ENCODE results near the gene TMEM163. TPM values are rescaled to one million over a fixed set of nuclear protein-coding genes. Genes with fewer than 3 reads are reported as not detected.
A peak's percentile ranks its signal among the peaks of the same experiment; 100 is the strongest.

TMEM163 gene
- 0.07 TPM for polyA plus RNA-seq (2013, experiment 1 of 2)
- 0.05 TPM for polyA plus RNA-seq (2013, experiment 2 of 2)

GRCh38 chr2:134718817-134719814 lies at the start of gene TMEM163:
Gene TMEM163 (minus strand): TSS chr2:134719000.
- Histone ChIP-seq H3K18ac (ENCODE audit: low read depth in 1 of 2, low read length in 2 of 2) (no peak within 1 kb of the TSS), H3K4me2 (ENCODE audit: low read length, poor library complexity, severe bottlenecking) (peak within 1 kb of the TSS; percentile 85), H2BK12ac (ENCODE audit: low read length in 2 of 2) (no peak within 1 kb of the TSS), H2BK5ac (ENCODE audit: low read depth, low read length, poor library complexity, severe bottlenecking) (no peak within 1 kb of the TSS), H2AFZ (ENCODE audit: low read depth, low read length) (peak within 1 kb of the TSS; percentile 36), H3K27ac (ENCODE audit: low read length, poor library complexity, severe bottlenecking) (no peak within 1 kb of the TSS), H2BK120ac (ENCODE audit: low read depth, low read length) (no peak within 1 kb of the TSS), H3K36me3 (ENCODE audit: control insufficient read depth in 1 of 2, insufficient read depth in 2 of 2, low read depth in 1 of 2, low read length in 2 of 2) (no peaks in the 10 kb centered on the region), H3K9ac (ENCODE audit: low read length) (no peak within 1 kb of the TSS), H4K8ac (ENCODE audit: low read length) (no peak within 1 kb of the TSS), H3K79me1 (replicated peaks; ENCODE audit: low read length, poor library complexity, severe bottlenecking) (peaks cover 12% of the 10 kb centered on the region), H3K14ac (ENCODE audit: low read length in 2 of 2) (no peak within 1 kb of the TSS), H3K9me3 (ENCODE audit: control insufficient read depth, low read length) (no peaks in the 10 kb centered on the region), H3K4ac (ENCODE audit: low read depth in 1 of 2, low read length in 2 of 2) (no peak within 1 kb of the TSS), H2AK5ac (ENCODE audit: low read length, severe bottlenecking) (peak within 1 kb of the TSS; percentile 2), H3K4me1 (ENCODE audit: control insufficient read depth, insufficient read depth, low read depth, low read length) (peaks cover 14% of the 10 kb centered on the region), H2BK15ac (ENCODE audit: low read depth, poor library complexity, severe bottlenecking) (no peak within 1 kb of the TSS), H3K27me3 (ENCODE audit: control insufficient read depth in 1 of 2, insufficient read depth in 1 of 2, low read length in 2 of 2) (peaks cover 0 to 85% of the 10 kb centered on the region in 2 experiments), H3K23ac (ENCODE audit: low read length in 2 of 2) (no peak within 1 kb of the TSS), H3K4me3 (ENCODE audit: insufficient read depth in 1 of 2, low read depth in 1 of 2, low read length in 2 of 2) (peak within 1 kb of the TSS; percentile 41 to 80), H4K91ac (ENCODE audit: low read length) (no peak within 1 kb of the TSS)
- 8% methylated on average over 74 of the region's 99 CpGs for WGBS
- DNase-seq: no peak

- 80% methylated on average over 1 of the region's 5 CpGs for WGBS
- no peak overlapping the region for H3K4me3 ChIP-seq (ENCODE audit: insufficient read depth in 1 of 2, low read depth in 1 of 2, low read length in 2 of 2)
- H3K14ac ChIP-seq (ENCODE audit: low read length in 2 of 2): no peak overlapping the region
- no peak overlapping the region for H3K18ac ChIP-seq (ENCODE audit: low read depth in 1 of 2, low read length in 2 of 2)
- no peak overlapping the region for H2BK12ac ChIP-seq (ENCODE audit: low read length in 2 of 2)
- DNase-seq: no peak
- H3K27ac ChIP-seq (ENCODE audit: low read length, poor library complexity, severe bottlenecking): no peak overlapping the region
- H2AK5ac ChIP-seq (ENCODE audit: low read length, severe bottlenecking): no peak overlapping the region
- no peak overlapping the region for H2BK5ac ChIP-seq (ENCODE audit: low read depth, low read length, poor library complexity, severe bottlenecking)
- no peak overlapping the region for H4K91ac ChIP-seq (ENCODE audit: low read length)
- H3K4me2 ChIP-seq (ENCODE audit: low read length, poor library complexity, severe bottlenecking): no peak overlapping the region
- H3K4ac ChIP-seq (ENCODE audit: low read depth in 1 of 2, low read length in 2 of 2): no peak overlapping the region
- H2BK15ac ChIP-seq (ENCODE audit: low read depth, poor library complexity, severe bottlenecking): no peak overlapping the region
- H3K27me3 ChIP-seq (ENCODE audit: control insufficient read depth in 1 of 2, insufficient read depth in 1 of 2, low read length in 2 of 2): peaks cover 0 to 22% of the 10 kb centered on the region in 2 experiments
- H3K4me1 ChIP-seq (ENCODE audit: control insufficient read depth, insufficient read depth, low read depth, low read length): peaks cover 5% of the 10 kb centered on the region
- H4K8ac ChIP-seq (ENCODE audit: low read length): no peak overlapping the region
- H2AFZ ChIP-seq (ENCODE audit: low read depth, low read length): no peak overlapping the region
- no peak overlapping the region for H2BK120ac ChIP-seq (ENCODE audit: low read depth, low read length)
- H3K23ac ChIP-seq (ENCODE audit: low read length in 2 of 2): no peak overlapping the region
- H3K9me3 ChIP-seq (ENCODE audit: control insufficient read depth, low read length): no peaks in the 10 kb centered on the region
- H3K79me1 ChIP-seq (replicated peaks; ENCODE audit: low read length, poor library complexity, severe bottlenecking): no peaks in the 10 kb centered on the region
- no peaks in the 10 kb centered on the region for H3K36me3 ChIP-seq (ENCODE audit: control insufficient read depth in 1 of 2, insufficient read depth in 2 of 2, low read depth in 1 of 2, low read length in 2 of 2)
- no peak overlapping the region for H3K9ac ChIP-seq (ENCODE audit: low read length)
Measured at GRCh38 chr2:134766583-134766982, 47.8 kb upstream of the TMEM163 start.

DNA sequence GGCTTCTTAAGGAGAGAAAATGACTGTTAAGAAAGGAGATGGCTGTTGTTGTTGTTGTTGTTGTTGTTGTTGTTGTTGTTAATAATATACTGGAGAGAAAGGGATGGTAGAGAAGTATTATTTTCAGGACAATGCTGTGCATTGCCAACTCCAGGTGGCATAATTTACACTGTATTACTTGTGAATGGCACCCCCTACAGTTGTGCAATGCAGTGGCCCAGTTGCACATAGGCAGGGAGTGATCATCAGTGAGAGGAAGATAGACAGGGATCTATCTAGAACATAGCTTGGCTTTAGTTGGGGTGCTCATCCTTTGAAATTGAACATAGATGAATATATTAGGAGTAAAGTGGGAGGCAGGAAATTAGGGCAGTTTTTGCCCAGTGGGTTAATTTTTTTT lies 47.2 kb upstream of the TMEM163 start:
- peaks cover 5% of the 10 kb centered on the region for H3K4me1 ChIP-seq (ENCODE audit: control insufficient read depth, insufficient read depth, low read depth, low read length)
- H3K9me3 ChIP-seq (ENCODE audit: control insufficient read depth, low read length): no peaks in the 10 kb centered on the region
- peaks cover 0 to 20% of the 10 kb centered on the region in 2 experiments for H3K27me3 ChIP-seq (ENCODE audit: control insufficient read depth in 1 of 2, insufficient read depth in 1 of 2, low read length in 2 of 2)
- no peak overlapping the region for H2BK12ac ChIP-seq (ENCODE audit: low read length in 2 of 2)
- no peak overlapping the region for H3K9ac ChIP-seq (ENCODE audit: low read length)
- H3K23ac ChIP-seq (ENCODE audit: low read length in 2 of 2): no peak overlapping the region
- H3K36me3 ChIP-seq (ENCODE audit: control insufficient read depth in 1 of 2, insufficient read depth in 2 of 2, low read depth in 1 of 2, low read length in 2 of 2): no peaks in the 10 kb centered on the region
- H3K79me1 ChIP-seq (replicated peaks; ENCODE audit: low read length, poor library complexity, severe bottlenecking): no peaks in the 10 kb centered on the region
- H3K18ac ChIP-seq (ENCODE audit: low read depth in 1 of 2, low read length in 2 of 2): no peak overlapping the region
- no peak overlapping the region for H4K91ac ChIP-seq (ENCODE audit: low read length)
- H2AFZ ChIP-seq (ENCODE audit: low read depth, low read length): no peak overlapping the region
- no peak overlapping the region for H3K14ac ChIP-seq (ENCODE audit: low read length in 2 of 2)
- H3K4me2 ChIP-seq (ENCODE audit: low read length, poor library complexity, severe bottlenecking): no peak overlapping the region
- no peak overlapping the region for H3K4me3 ChIP-seq (ENCODE audit: insufficient read depth in 1 of 2, low read depth in 1 of 2, low read length in 2 of 2)
- no peak overlapping the region for H2AK5ac ChIP-seq (ENCODE audit: low read length, severe bottlenecking)
- no peak overlapping the region for H4K8ac ChIP-seq (ENCODE audit: low read length)
- H2BK120ac ChIP-seq (ENCODE audit: low read depth, low read length): no peak overlapping the region
- no peak overlapping the region for H2BK5ac ChIP-seq (ENCODE audit: low read depth, low read length, poor library complexity, severe bottlenecking)
- H3K27ac ChIP-seq (ENCODE audit: low read length, poor library complexity, severe bottlenecking): no peak overlapping the region
- no peak for DNase-seq
- H3K4ac ChIP-seq (ENCODE audit: low read depth in 1 of 2, low read length in 2 of 2): no peak overlapping the region
- no peak overlapping the region for H2BK15ac ChIP-seq (ENCODE audit: low read depth, poor library complexity, severe bottlenecking)

- H2BK12ac ChIP-seq (ENCODE audit: low read length in 2 of 2): no peak overlapping the region
- peak; percentile 65 for DNase-seq
- H4K8ac ChIP-seq (ENCODE audit: low read length): no peak overlapping the region
- no peak overlapping the region for H2AFZ ChIP-seq (ENCODE audit: low read depth, low read length)
- H3K79me1 ChIP-seq (replicated peaks; ENCODE audit: low read length, poor library complexity, severe bottlenecking): no peaks in the 10 kb centered on the region
- no peaks in the 10 kb centered on the region for H3K36me3 ChIP-seq (ENCODE audit: control insufficient read depth in 1 of 2, insufficient read depth in 2 of 2, low read depth in 1 of 2, low read length in 2 of 2)
- H2BK5ac ChIP-seq (ENCODE audit: low read depth, low read length, poor library complexity, severe bottlenecking): no peak overlapping the region
- H3K9ac ChIP-seq (ENCODE audit: low read length): no peak overlapping the region
- H3K18ac ChIP-seq (ENCODE audit: low read depth in 1 of 2, low read length in 2 of 2): no peak overlapping the region
- no peak overlapping the region for H4K91ac ChIP-seq (ENCODE audit: low read length)
- H3K4me1 ChIP-seq (ENCODE audit: control insufficient read depth, insufficient read depth, low read depth, low read length): peaks cover 5% of the 10 kb centered on the region
- H3K27me3 ChIP-seq (ENCODE audit: control insufficient read depth in 1 of 2, insufficient read depth in 1 of 2, low read length in 2 of 2): peaks cover 0 to 9% of the 10 kb centered on the region in 2 experiments
- H2AK5ac ChIP-seq (ENCODE audit: low read length, severe bottlenecking): no peak overlapping the region
- H3K14ac ChIP-seq (ENCODE audit: low read length in 2 of 2): no peak overlapping the region
- no peak overlapping the region for H3K4me2 ChIP-seq (ENCODE audit: low read length, poor library complexity, severe bottlenecking)
- H3K4ac ChIP-seq (ENCODE audit: low read depth in 1 of 2, low read length in 2 of 2): no peak overlapping the region
- WGBS: 100% methylated on average over 1 of the region's 1 CpG
- H3K27ac ChIP-seq (ENCODE audit: low read length, poor library complexity, severe bottlenecking): no peak overlapping the region
- no peaks in the 10 kb centered on the region for H3K9me3 ChIP-seq (ENCODE audit: control insufficient read depth, low read length)
- no peak overlapping the region for H2BK15ac ChIP-seq (ENCODE audit: low read depth, poor library complexity, severe bottlenecking)
- H2BK120ac ChIP-seq (ENCODE audit: low read depth, low read length): no peak overlapping the region
- H3K4me3 ChIP-seq (ENCODE audit: insufficient read depth in 1 of 2, low read depth in 1 of 2, low read length in 2 of 2): no peak overlapping the region
- H3K23ac ChIP-seq (ENCODE audit: low read length in 2 of 2): no peak overlapping the region
Measured at GRCh38 chr2:134764164-134764563, 45.4 kb upstream of the TMEM163 start.

Measured in mesenchymal stem cell (in vitro differentiated cells and primary cell).